HG03039 (cell line): ENCODE results near the gene LIMCH1.
"Not testable (repeated sequence)": the region's sequence is repeated elsewhere in the genome, so short reads cannot be mapped to it uniquely, and the experiment has no call there.

Source experiments
- ATAC-seq: cut with Tn5 transposase; IDR thresholded peaks from one replicate; pipeline ENCODE4 v1.9.1; 2021; ENCODE audit warnings: mild to moderate bottlenecking, moderate library complexity; ENCODE audit not compliant: unreplicated experiment

LIMCH1 gene

DNA sequence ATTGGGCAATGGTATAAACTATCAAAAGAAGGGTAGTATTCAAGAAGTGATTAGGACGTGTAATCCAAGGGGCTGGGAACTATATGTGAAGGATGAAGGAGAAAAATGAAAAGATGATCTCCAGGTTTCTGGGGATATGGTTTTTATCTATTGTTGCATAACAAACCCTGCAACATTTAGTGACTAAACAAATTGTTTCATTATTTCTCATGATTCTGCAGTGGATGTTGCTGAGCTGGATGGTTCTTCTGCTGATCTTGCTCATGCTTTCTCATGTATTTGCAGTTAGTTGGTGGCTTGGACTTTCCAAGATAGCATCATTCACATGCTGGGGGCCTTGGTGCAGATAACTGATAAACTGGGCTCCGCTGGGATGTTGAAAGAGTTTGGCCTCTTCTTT lies 181.5 kb downstream of the LIMCH1 start:
- no peak for ATAC-seq

DNA sequence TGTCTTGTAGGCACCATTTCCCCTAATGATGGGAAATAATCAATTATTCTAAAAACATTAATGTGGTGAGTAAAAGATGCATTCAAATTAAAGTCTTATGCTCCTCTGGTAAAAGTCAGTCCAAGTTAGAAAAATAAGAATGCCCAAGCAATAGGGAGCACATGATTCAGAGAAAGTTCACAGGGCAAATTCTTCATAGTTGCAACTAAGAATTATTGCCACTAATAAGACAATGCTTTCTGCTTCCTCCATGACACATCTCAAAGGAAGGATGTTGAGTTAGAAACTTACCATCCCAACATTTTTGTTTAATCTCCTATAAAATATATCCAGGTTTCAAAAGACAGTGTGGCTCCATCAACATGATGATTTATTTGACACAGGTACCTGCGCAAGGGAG lies 184.2 kb downstream of the LIMCH1 start:
- ATAC-seq: no peak

DNA sequence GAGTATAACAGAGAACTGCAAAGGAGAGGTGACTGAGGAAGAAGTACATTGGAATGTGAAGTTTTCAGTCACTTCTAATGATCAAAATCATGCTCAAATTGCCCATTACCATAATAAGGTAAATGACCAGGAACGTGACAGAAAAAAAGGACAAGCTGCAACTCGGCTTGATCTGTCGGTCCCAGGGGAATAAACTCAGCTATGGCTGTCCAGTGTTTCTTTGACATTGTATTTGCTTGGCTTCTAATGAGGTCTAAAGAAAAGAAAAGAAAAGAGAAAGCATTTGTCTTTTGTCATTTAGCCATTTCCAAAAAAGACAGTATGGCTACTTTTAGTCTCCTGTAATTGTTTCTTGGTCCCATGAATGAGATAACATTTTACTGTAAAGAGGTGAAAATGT lies 185.3 kb downstream of the LIMCH1 start:
- ATAC-seq: no peak

DNA sequence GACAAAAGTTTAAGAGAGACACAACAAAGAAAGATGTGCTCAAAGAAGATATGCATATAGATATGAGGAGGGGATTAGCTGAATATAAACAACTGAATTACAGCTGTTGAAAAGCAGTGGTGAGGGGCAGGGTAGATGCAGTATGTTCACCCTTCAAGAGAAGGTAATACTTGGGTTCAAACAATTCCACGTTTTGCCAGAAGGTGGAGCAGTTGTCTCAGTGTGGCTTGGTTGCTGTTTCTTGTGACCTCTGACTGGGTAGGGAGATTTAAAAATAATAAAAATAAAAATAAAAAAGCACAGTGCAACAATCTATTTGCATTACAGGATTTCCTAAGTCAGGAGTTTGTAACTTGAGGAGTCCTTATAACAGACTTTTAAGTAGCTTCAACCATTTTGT lies 187.3 kb downstream of the LIMCH1 start:
- ATAC-seq: no peak

DNA sequence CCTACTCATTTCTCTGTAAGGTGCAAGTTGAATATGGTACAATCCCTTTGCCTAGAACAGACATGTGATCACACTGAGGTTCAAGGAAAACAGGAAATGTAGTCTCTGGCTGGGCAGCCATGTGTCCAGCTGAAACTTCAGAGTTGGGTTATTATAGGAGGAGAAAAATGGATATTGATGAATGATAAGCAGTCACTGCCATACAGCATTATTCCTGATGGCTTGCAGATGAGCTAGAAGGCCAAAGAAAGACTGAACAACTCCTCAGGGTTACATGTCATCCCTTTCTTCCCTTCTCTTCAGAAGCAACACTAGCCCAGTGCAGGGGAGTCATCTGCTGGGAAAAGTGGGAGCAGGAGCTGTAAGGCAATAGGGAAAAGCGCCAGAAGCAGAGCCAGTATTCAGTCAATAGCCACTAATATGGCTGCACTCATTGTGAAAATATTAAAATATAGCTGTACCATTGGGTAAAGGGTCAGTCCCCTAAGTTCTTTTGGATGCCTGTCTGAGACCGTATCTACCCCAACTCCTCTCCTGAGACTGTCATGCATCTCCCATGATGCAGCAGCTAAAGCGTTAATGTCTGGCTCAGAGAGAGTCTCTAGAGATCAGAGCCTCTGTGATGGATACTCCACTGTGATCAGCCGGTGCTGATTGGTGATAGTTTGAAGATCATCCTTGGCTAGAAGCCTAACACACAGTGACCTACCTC lies 190.1 kb downstream of the LIMCH1 start:
- ATAC-seq: no peak

DNA sequence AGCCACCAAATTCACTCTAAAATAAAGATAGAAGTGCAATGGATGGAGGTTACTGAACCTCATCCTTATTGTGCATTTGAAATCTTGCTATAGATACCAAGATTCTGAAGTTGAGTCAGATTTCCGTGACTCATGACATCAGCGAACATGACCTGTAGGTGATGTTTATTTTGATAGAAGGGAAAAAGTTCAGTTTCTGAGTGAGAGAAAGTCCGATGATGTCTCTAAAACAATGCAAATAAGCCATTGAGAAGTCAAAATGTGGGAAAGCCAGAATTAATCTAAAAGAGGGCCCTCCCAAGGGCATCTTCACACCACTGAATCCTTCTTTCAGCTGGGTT lies 190.6 kb downstream of the LIMCH1 start:
- no peak for ATAC-seq

DNA sequence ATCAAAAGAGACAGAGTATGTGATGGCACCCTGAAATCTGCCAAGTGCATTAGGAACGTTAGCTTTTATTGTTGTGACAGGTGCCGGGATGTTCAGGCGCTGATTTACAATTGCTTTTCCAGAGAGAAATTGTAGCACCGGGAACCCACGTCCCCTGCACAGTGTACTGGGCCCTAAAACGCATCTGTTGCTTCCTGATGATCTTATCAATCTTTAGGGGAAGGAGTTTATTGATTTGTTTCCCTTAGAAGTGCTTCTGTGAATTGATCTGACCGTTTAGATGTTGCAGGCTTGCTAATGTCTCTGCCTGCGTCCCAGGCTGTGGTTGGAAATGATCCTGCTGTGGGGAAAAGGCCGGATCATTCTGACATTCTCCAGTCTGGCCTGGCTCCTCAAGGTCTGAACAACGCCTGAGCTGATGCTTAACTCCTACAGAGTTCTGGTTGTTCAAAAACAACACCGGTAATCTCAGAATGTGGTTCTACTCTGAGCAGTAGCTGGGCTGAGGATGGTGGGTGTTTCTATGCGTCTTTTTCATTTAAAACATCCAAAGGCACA lies 193.7 kb downstream of the LIMCH1 start:
- ATAC-seq: no peak

DNA sequence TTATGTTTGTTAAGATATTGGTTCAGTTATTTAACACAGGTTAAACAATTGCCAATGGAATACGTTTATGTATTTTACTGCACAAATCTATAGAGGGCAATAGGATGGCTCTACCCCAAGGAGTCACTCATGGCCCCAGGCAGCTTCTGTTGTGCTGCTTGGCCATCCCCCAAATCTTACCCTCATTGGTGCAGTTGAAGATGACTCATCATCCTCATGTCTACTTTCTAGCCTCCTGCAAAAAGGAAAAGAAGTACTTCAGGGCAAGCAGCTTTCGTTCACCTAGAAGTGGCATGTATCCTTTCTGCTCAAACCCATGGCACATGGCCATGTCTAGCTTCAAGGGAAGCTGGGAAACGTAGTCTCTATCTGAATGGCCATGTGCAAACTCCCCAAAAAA lies 196.4 kb downstream of the LIMCH1 start:
- ATAC-seq: no peak

DNA sequence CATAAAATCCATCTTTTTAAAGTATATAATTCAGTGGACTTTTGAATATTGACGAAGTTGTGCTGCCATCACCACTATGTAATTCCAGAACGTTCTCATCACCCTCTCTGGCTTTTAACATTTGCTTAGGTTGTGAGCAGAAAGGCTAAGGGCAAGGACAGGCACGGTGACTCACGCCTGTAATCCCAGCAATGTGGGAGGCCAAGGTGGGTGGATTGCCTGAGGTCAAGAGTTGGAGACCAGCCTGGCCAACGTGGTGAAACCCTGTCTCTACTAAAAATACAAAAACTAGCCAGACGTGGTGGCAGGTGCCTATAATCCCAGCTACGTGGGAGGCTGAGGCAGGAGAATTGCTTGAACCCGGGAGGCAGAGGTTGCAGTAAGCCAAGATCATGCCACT lies 199.5 kb downstream of the LIMCH1 start:
- not testable (repeated sequence) for ATAC-seq

DNA sequence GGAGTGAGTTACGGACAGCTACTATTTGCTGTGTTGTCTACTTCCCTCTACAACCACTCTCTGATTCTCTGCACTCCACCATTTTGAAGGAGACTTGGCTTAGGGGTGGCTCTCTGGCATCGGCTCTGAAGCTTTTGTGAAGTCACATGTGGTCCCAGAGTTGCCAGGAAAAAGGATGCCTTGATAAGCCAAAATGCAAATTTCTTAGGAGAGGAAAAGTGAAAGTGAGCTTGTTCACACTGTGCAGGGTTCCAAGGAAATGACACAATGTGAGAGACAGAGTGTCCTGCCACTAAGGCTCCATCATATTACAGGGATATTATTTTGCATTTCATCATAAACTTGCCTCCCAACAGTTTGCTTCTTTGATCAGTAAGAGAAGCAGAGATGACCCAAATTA lies 203.4 kb downstream of the LIMCH1 start:
- ATAC-seq: no peak

DNA sequence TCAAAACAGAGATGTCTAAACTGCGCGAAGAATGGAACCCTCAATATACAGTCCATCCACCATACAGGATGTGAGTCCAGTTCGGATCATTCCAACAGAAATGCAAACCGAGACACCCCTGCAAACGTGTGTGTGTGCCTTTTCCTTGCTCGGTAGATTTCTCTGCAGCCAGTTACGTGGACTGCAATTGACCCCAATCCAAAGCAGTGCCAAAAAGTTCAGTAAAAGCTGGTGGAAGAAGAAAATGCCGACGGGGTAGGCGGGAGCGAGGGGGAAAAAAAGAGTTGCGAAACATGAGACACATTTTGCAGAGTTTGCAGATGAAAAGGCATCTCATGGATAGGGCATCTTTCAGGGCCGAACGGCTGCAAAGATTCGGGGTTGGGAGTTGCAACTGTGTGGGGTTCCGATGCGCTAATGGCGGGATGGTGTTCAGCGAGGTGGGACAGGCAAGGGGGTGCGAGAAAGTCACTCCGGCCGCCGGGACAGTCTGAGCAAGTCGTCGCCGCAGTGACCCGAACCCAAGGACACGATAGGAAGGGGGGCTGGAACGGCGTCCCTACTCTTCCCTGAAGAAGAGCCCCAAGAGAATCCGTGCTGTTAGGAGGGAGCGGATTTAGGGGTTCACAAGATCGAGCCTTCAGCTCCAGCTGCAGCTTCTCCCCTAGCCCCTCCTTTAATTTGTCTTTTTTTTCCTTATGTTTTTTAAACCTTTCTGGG lies 206.8 kb downstream of the LIMCH1 start:
- no peak for ATAC-seq

DNA sequence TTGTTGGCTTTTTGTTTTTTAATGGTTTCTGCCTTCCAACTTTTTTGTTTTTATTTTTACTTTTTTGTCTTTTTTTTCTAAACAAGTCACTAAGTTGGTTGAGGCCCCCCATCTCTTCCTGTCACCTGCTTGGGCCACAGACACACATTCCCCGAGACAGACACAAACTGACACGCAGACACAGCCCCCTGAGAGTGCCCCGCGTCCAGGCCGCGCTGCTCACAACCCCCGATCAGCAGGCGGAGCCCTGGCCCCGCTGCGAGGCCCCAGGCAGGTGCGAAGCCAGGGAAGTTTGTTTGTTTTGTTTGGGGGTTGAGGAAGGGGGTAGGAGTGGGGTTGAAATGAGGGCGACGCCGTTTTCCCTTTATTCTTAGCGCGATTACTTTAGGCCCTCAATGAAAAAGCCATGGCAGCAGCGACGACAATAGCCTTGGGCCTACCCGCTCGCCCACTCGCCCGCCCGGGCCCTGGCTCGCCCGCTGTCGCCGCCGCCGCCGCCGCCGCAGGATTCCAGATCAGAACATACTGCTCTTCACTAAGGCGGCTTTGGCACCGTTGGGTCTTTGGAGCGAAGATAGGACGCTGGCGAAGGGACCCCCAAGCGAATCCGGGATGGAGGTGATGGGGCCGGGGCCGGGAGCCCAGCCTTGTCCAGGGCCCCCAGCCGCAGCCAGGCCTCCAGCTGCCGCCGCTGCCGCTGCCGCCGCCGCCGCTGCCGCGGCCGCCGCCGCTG lies 207.5 kb downstream of the LIMCH1 start:
- no peak for ATAC-seq

DNA sequence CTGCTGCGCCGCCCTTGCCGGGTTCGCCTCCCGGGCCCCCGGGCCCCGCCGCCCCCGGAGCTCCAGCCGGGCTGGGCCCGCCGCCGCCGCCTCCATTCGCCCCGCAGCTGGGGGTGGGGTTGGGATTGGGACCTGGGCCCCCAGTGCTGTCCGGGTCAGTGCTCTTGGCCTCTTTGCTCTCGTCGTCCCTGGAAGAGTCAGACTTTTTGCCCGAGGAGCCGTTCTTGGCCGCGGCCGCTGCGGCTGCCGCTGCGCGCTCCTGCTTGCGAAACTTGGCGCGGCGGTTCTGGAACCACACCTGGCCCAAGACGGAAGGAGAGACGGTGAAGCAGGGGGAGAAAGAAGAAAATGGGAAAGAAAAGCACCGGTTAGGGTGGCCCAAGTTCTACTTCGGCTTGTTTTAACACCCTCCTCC lies 208.1 kb downstream of the LIMCH1 start:
- no peak for ATAC-seq

DNA sequence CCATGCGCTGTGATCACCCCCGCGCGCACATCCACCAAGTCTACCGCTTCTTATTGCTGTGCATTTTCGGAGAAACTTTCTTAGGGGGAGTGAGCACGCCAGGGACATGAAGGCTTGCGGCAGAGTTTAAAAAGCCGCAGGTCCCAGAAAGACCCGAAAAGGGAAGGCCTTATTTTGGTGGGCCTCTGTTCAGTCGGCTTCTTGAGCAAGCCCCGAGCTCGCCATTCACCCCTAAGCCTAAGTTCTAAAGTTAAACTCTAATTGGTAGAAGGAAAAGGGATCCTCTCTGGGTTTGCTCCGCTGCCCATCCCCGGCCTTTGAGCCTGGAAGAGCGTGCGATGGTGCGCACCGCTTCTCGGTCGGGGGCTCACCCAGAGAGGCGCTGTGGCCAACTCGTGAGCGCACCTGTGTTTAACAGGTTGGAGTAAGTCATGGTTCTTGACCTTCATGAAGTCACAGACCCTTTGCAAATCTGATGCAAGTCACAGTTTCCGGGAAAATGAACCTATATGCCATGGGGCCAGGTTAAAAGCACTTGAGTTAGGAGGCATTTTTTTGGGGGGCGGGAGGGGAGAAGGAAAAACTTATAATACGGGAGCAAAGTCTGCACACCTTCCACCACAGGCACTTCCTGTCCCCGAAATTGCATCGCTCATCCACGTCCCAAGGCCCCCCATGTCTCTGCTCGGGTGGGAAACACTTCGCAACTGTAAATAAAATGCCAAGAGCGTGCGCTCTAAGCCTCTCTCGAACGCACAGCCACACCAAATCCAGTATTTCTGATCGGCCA lies 208.7 kb downstream of the LIMCH1 start:
- ATAC-seq: no peak

DNA sequence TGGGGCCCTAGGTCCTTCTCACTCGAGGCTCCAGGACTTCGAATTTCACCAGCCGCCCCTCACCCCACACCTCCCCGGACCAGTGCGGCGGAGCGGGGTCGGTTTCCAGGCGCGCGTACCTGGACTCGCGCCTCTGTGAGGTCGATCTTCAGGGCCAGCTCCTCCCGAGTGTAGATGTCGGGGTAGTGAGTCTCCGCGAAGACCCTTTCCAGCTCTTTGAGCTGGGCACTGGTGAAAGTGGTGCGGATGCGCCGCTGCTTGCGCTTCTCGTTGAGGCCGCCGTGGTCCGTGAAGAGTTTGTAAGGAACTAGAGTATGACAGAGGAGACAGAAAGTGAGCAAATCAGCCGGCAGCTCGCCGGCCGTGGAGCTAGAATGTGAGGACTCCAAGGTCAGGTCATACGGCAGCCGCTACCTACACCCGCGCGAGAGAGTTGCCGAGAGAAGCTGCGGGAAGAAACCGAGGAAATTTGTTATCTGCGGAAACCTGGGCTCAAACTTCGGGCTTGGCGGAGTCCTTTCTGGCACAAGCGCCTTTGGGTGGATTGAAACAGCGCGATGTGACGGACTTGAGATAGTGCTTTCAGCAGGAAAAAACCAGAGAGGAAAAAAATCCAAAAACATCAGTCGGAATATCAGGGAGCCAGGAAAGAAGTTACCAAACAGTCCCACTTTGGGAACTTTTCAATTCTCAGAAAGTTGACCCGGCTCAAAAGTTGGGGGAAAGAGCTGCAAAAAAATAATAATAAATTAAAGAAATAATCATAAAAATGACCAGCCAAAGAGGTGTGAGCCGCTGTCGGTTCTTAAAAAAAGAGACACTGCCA lies 209.5 kb downstream of the LIMCH1 start:
- ATAC-seq: no peak

DNA sequence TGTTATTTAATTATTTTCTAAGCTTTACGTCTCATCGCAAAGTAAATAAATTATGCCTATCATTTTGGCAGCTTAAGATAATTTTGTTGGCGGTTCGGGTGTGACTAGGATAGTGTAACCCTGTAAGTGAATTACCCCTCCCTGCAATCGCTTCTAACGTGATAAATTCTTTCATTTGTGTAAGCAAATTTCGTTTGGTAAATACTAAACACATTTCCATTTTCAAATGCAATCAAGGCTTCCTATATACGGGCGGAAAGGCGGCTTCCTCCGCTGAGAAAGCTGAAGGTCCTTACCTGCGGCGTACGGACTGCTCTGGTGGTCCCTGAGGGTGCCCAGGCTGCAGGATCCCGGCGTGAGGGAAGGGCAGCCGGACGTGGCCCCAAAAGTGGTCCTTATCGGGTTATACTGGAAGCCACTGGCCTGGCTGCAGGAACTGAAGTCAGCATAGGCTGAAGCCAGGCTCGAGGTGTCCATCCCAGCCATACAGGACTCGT lies 210.2 kb downstream of the LIMCH1 start:
- ATAC-seq: no peak

DNA sequence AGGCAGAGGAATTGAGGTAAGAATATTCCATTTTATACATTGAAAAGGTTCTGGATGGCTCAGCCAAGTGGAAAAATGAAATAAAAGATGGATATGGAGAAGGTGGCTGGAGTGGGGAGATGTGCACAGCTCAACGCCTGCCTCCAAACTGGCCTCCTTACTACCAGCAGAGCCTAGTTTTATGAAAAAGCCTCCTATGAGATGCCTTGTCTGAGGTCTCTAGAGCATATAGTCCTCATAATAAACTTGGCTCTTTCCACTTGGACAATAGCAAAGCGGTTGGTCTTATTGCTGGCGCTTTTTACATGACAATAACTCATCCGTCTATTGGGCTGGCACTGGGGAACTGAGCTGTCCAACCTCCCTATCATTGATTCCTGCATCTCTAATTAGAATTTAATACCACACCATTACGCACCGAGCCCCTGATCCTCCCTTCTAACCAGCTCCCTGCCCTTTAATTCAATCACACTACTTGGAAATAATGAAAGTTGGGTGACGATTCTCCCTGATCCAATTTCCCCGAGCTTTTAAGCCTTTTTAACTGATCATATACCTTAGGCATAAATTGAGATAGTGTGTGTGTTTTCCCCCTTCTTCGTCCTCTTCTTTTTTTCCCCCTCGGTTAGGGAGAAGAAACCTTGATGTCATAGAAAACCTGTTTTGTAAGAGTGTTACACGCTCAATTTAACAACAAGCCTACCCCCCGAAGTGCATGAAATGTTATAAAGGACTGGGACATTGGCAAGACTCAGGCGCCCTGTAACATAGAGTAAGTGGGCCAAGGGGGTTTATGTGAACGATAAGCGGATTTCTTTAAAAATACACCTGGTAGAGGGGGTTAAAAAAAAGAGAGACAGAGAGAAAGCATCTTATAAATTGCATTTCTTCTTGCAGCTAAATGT lies 210.9 kb downstream of the LIMCH1 start, which contains the start of gene PHOX2B:
Gene PHOX2B, minus strand, starts transcription at position 155 of the 905 bp plus-strand sequence. Its CDS starts 115 bp downstream, at position 40.
- ATAC-seq: no peak

DNA sequence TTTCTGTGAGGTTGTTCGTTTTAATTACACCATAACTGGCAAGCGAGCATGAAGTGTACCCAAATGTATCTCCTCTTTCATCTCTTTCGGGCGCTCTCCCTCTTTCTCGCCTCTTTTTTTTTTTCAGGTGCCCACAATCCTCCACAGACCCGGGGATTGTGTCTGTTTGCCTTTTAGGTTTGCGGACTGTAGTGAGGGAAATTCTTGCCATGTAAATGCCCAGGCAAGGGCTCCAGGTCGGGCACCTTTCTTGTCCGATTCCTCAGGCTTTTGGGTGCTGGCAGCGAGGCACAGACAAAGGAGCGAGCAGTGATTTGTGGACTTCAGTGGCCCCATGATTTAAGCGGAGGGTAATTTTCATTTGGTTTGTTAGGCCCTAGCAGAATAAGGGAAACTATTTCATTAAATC lies 211.7 kb downstream of the LIMCH1 start:
- no peak for ATAC-seq
